GM19043 (cell line): ENCODE measurements around the gene MKNK1.
A peak's percentile ranks its signal among the peaks of the same experiment; 100 is the strongest.

Experiments
- ATAC-seq: cut with Tn5 transposase; IDR thresholded peaks from one replicate; pipeline ENCODE4 v1.9.1; 2021; ENCODE audit warnings: low read depth; ENCODE audit not compliant: unreplicated experiment

The MKNK1 gene

GRCh38 chr1:46619656-46620258, 15.7 kb upstream of the MKNK1 start:
- no peak for ATAC-seq

GRCh38 chr1:46618754-46619415, 14.8 kb upstream of the MKNK1 start:
- no peak for ATAC-seq

DNA sequence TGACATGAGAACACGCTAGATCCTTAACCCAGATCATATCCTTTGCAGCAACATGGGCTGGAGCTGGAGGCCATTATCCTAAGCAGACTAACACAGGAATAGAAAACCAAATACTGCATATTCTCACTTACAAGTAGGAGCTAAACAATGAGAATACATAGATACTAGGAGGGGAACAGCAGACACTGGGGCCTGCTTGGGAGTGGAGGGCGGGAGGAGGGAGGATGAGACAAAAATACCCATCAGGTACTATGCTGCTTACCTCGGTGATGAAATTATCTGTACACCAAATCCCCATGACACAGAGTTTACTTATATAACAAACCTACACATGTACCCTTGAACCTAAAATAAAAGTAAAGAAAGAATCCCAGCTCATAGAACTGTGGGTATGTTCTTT, 13.8 kb upstream of the MKNK1 start:
- no peak for ATAC-seq

GRCh38 chr1:46617108-46617800, 13.2 kb upstream of the MKNK1 start:
- no peak for ATAC-seq

GRCh38 chr1:46616277-46617107, 12.4 kb upstream of the MKNK1 start, which contains the start of gene MOB3C:
TSS of gene MOB3C (minus strand) at chr1:46616811. CDS start at chr1:46613321, 3,490 bp downstream.
- peak; percentile 55 for ATAC-seq

DNA sequence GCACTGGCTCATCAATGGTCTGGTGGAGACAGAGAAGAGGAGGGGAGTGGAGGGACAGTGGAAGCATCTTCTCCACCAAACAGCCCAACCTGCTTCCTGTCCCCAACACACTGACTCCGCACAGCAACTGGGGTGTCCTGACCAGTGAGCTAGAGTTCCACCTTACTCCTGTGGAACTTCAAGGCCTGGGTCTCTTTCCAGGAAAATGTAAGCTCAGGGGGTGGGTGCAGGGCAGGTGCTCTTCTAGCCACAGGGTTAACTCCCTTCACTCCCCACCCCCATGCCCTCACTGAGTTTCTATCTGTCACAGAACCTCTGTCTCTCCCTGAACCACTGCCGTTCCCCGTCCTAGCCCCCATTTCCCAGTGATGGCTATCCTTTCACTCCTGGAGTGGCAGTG, 11.7 kb upstream of the MKNK1 start:
- no peak for ATAC-seq

DNA sequence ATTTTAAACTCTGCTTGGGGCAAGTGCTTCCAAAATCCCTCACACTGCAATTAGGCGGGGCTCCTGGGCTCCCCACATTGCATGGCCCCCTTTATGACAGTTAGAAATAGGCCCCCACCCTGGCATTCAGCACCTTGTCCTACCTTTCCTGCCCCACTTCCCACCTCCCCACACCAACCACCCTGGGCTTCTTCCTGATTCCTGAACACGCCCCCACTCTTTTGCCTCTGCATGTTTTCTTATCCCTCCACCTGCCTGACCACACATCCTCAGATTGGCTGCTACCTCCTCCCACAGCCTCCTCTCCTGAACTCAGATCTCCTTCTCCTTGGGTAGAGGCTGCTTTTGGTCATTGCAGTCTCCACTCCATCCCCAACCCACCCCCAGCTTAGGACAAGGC, 11.0 kb upstream of the MKNK1 start:
- no peak for ATAC-seq

DNA sequence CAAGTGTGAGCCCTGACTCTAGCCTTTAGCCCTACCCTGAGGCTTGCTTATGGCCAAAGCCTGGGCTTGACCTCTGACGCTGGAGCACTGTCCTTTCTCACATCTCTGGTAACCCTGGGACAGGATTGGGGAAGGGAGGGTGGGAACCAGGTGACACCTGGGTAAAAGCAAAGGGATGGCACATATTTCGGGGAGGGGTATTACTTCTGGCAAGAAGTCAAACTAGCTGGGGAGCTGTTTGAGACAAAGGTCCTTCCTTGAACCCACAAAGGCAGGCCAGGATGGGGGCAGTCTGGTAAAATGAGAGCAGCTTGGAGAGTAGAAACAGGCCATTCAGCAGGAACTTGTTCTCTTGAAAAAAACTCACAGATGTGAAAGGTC, 10.5 kb upstream of the MKNK1 start:
- no peak for ATAC-seq

DNA sequence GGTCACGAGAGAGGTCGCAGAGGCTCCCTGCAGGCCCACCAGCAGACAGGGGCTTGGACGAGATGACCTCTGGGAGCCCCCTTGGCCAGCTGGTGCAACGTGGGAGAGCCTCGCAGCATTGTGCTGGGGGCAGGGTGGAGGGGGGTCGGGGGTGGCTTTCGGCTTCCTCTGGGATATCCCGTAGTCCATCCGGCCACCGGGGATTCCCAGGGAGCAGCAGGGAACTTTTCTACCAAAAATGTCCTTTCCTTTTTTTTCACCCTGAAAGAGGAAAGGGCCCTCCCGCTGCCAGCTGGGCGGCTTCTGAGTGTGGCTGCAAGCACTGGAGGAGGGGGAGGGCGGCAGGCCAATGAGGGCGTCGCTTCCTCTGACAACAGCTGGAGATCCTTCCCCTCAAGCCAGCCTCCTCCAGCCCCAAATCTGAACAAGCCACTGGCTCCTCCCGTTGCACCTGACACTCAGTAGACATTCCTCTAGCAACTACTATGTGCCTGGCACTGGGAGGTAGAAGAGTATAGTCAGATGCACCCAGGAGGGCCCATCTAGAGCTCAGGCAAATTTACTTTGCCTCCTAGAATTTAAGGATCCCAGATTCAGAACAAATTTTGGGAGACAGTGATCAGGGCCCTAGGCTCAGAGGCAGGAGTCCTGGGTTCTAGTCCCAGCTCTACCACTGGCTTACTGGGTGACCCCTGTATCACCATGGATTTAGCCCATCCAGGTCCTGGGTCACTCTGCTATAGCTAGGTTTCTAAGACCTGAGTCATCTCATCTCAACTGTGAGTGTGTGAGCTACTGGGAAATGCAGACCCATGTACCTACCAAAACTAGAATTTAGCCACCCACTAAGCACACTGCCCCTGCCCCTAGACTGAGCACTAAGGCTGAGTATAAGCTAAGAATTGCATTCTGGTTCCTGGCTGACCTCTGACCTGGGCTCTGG, 9.9 kb upstream of the MKNK1 start:
- ATAC-seq: peak; percentile 56

DNA sequence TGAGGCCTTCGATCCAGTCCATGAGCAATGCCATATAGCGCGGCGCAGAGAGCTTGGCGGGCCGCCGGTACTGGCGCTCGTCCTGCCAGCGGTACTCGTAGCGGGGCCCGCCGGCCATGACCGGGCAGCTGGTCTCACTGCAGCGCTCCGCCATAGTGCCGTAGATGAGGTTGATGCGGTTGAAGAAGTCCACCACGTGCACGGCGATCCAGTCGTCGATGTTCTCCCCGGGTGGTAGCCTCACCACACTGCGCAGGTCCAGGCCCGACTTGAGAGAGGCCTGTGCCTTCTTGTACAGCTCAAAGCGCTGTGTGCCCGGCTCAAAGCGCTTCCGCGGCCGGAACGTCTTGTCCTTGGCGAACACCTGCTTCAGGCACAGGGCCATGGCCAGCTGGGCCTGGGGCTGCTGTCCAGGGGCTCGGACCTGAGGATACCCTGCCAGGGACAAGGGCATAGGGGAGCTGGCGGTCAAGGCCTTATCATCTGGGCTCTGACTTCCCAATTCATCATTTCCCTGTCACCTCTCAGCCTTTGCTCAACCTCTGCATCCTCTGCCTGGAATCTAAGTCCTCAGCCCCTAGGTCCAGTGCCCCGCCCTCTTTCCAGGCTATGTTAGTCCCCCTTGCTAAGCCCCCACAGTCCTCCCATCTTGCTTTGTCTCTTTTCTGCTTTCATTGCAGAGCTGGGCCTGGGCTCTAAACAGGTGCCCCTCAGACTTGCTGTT, 9.0 kb upstream of the MKNK1 start:
- ATAC-seq: no peak

GRCh38 chr1:46611691-46612221, 7.7 kb upstream of the MKNK1 start:
- ATAC-seq: no peak

- ATAC-seq: no peak
Measured at GRCh38 chr1:46607345-46608130, 3.5 kb upstream of the MKNK1 start.

DNA sequence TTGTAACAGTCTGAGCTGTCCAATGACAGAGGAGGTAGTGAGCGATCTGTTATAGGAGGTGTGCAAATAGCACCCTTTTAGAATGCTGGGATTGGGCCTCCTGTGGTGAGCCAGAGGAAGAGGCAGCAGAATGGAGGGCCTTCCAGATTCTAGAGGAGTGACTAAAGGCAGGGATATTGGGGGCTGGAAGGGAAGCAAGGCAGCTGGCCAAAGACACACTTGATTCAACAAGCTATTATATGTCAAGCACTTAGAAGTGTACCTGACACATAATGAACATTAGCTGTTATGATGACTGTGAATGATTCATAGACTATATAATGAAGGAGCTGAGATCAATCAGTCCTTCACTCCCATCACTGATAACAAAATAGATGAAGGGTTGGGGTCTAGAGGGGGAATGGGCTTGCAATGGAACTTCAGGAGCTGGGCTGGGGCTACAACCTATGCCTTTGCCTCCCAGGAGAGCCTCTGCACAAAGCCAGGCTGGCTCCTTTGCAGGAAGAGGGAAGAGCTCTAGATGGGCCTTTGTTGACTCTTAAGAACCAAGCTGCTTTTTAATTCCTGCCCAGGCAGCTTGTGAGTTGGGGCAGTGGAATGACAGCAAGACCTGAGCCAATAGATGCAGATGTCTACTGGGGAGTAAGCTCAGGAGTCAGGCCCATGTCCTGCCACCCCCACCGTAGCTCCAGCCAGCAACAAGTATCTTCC, 2.3 kb upstream of the MKNK1 start:
- ATAC-seq: no peak

DNA sequence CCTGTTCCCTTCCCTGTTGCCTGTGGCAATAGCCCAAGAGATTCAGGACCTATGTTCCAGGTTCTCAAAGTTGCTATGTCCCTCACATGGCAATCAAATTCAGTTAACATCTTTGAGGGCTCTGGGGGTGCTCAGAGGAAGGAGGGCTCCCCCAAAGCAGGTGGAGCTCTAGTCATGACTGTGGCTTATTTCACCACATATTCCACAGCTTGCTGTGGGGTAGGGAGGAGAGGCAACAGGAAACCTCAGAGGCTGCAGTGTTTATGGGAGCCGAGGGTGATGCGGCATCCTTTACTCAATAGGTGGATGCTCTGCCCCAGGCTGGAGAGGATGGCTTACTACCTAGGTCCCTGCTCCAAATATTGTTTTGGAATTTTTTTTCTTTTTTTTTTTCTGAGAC, 1.2 kb upstream of the MKNK1 start:
- no peak for ATAC-seq

GRCh38 chr1:46603481-46603857, 599 bp downstream of the MKNK1 start:
- ATAC-seq: no peak

GRCh38 chr1:46601257-46602007, 2.6 kb downstream of the MKNK1 start:
- no peak for ATAC-seq
